DMS53 treated with DMSO at 0.1 percent for 48 hours (cell line): Measurements from ENCODE around the gene MYL1.

ENCODE experiments used
- DNase-seq: peaks from one replicate; lab custom pipeline; 2025; ENCODE audit not compliant: unreplicated experiment; lab: John Stamatoyannopoulos, UW

Gene MYL1

DNA sequence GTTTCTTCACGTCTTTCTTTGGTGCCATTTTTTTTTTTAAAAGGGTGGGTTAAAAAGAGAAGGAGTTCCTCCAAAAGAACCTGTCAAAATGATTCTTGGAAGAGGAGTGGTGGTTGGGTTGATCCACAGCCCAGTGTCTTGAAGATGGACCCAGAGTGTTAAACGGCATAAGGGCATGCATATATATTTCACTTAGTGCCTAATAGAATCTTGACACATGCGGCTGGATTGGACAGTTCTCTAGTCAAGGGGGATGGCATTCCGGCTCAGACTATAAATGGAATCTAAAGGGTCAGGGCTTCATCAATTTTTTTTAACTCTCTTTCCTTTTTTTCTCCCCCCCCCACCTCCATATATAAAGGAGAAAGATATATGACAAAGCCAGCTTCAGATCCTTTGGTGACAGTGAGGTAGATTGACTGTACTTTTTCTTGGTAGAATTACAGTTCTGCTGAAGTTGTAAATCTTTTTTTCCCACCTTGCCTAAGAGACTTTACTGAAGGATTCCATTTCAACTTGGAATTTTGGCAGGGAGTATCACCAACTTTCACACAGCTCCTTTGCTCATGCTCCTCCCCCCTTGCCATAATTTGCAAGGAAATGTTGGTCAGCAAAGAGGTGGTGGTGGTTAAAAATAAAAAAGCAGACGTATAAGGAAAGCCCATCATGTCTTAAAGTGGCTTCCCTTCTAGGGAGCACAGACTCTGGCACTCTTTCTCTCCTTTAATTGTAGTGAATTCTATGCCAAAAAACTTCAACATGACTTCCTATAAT is at the start of gene MYL1:
MYL1 (minus strand) TSS at position 160 of the 774 bp plus-strand sequence; CDS start at position 28, 132 bp downstream.
- no peak for DNase-seq

DNA sequence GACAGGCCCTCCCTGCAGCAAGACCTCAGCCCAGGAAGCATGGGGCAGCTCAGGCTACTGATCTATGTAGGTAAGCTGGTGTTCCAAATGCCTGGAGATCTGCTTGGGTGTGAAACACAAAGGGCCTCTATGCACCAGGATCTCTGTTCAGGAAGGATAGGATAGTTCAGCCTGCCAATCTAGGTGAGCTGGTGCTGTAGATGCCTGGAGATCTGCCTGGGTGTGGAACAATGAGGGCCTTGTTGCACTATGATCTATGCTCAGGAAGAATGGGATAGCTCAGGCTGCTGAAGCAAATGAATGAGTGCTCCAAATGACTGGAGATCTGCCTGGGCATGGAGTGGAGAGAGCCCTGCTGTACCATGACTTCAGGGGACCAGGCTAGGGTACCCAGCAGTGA is 48.9 kb upstream of the MYL1 start:
- DNase-seq: no peak

- DNase-seq: peak; percentile 25
These were observed 48.3 kb upstream of the MYL1 start for GRCh38 chr2:210363261-210363660.

DNA sequence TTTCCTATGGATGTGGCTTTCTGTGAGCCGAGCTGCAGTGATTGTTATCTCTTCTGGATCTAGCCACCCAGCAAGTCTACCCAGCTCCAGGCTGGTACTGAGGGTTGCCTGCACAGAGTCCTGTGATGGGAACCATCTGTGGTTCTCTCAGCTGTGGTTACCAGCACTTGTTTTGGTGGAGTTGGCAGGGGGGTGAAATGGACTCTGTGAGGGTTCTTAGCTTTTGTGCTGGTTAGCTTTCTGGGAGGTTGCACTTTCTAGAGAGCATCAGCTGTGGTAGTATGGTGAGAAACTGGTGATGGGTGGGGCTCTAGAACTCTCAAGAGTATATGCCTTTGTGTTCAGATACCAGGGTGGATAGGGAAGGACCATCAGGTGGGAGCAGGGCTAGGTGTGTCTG is 45.4 kb upstream of the MYL1 start:
- DNase-seq: no peak

DNA sequence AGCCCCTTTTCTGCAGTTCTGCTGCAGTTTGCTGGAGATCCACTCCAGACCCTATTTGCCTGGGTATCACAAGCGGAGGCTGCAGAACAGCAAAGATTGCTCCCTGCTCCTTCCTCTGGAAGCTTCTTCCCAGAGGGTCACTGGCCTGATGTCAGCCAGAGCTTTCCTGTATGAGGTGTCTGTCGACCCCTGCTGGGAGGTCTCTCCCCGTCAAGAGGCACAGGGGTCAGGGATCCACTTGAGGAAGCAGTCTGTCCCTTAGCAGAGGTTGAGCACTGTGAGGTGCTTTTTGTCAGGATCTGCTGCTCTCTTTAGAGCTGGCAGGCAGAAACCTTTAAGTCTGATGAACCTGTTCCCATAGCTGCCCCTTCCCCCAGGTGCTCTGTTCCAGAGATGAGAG is 42.0 kb upstream of the MYL1 start:
- no peak for DNase-seq

- DNase-seq: no peak
These were observed 22.2 kb upstream of the MYL1 start for GRCh38 chr2:210337159-210337558.

DNA sequence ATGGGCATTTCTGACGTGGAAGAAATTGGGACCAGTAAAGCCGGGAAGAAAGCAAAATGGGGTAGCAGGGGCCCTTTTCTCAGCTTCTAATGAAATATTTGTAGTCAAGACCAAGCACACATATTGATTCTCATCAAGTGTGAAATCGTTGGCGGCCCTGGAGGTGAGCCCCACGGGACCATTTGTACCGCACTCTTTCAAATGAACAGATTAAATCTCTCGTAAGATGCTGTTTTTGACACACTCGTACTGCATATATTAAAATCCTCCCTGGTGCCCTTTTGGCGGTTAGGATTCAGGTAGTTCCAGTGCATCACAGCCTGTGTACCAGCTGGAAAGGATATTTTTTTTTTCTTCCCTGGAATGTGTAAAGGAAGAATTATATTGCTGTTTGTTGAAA is 9.9 kb upstream of the MYL1 start:
- DNase-seq: no peak

- DNase-seq: no peak
These were observed 9.5 kb upstream of the MYL1 start for GRCh38 chr2:210324458-210324857.

- DNase-seq: no peak
These were observed 8.0 kb upstream of the MYL1 start for GRCh38 chr2:210323003-210323402.

DNA sequence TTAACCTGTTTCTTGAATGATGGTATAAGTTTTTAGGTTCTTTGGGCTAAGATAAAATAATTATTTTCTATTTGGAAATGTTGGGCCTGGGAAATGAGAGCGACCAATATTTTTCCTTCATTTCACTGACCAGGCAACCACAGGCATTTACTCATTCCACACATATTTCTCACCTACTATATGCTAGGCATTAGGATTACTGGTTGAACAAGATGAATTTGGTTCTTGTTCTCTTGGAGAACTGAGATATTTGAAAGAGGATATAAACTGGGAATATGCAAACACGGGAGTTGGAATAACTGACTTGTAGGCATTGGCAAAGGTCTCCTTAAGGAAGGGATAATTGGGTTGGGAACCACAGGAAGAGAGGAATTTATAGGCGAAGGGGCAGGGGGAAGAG is 3.9 kb upstream of the MYL1 start:
- no peak for DNase-seq

DNA sequence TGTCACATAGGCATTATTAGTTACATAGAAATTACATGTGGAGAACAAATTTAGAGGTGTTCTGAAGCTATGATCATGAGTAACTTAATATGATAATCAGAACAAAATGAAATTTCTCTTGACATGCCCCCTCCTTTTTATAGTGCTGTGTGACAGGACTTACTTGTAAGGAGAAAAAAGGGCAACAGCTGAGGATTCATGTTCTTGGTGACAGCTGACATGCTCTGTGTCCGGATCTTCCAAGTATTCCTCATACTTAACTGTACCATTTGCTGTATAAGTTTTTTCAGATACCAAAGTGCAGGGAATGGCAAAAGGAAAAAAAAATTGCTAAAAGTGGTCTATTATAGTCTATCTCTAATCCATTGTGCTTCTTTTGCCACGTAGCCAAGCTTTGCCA is 3.5 kb upstream of the MYL1 start:
- DNase-seq: no peak

DNA sequence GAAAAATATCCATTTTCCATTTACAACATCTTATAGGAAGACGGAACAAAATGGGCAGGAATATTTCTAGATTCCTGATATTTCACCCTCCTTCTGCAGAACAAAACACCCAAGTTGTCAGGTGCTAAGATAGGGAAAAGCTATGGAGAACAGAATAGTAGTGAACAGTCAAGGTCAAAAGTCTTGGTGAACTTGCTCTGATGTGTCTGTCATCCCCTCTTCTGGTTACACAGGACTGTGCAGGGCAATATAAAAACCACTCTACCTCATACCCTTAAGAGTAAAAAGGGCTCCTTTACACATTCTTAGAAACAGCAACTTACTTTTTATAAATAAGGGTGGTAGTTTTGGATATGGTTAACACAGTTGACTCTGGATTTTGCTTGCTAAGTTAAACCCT is 4.4 kb downstream of the MYL1 start:
- DNase-seq: no peak

DNA sequence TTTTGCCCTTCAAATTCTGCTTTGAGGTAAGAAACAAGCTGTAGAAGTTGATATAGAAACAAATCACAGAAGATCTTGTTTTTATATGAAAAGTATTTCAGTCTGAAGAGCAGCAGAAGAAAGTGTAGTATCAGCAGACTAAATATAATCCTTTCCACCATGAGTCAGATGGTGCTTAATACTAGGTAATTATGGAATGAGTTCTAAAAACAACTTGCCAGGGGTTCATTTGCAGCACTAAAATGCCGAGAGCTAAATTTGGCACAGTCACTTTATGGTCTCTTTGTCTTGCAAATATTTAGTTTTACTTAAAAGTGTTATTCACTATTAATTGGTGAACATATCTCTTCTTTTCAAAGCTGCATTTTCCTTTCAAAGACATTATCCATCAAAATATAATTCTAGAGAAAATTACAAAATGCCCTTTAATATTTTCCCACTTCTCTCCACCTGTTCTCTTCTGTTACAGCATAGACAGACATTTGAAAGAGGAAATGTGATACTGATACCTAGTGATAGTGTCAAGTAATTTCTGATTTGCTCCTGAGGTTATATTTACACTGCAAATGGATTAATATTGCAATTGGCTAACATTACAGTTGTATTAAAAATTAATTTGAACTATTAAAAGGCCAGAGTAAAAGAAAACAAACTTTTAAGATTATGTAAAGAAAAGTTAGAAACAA is 5.3 kb downstream of the MYL1 start:
- no peak for DNase-seq

GRCh38 chr2:210303498-210303897 is 11.5 kb downstream of the MYL1 start:
- no peak for DNase-seq

GRCh38 chr2:210302326-210302725 is 12.6 kb downstream of the MYL1 start:
- no peak for DNase-seq

GRCh38 chr2:210299866-210300373 is 15.1 kb downstream of the MYL1 start:
- no peak for DNase-seq

GRCh38 chr2:210288408-210288807 is 26.6 kb downstream of the MYL1 start:
- no peak for DNase-seq

- DNase-seq: no peak
These were observed 27.7 kb downstream of the MYL1 start for GRCh38 chr2:210287301-210287700.

- DNase-seq: no peak
These were observed 28.8 kb downstream of the MYL1 start for GRCh38 chr2:210286123-210286680.

- DNase-seq: no peak
These were observed 37.8 kb downstream of the MYL1 start for GRCh38 chr2:210277133-210277532.

GRCh38 chr2:210271300-210271699 is 43.7 kb downstream of the MYL1 start:
- DNase-seq: no peak

DNA sequence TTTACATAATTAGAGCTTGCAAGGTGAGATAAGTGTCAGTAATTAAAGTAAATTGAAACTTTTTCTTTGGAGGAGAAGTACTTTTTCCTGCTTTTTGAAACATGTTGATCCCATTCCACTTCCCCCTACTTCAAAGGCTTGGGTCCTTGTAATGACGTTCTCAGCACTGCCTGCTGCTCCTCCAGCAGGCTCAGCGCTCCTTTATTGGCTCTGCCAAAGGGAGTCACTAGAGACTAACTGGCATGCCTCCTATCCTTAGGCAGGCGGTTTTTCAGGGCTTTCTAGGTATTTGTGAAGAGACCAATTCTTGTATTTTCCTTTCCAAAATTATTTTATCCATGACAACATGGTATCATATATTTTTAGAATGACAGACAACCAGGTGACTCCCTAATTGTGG is 45.8 kb downstream of the MYL1 start:
- DNase-seq: no peak
